DND-41 (cell line): ENCODE data around the gene TLDC2.

ENCODE experiments used
- ATAC-seq: fragments of 200-7000 bp; cut with Tn5 transposase; 3 replicates; pipeline ENCODE4 v1.9.1; 2021; ENCODE audit warnings: low read depth; ENCODE audit not compliant: insufficient read depth
- DNase-seq: peaks from one replicate; pipeline ENCODE4 v3.0.0-alpha.2; 2020
- H2AFZ ChIP-seq: 2 replicates; pipeline ENCODE4 v1.6.0; 2012; ENCODE audit warnings: low read depth, low read length
- H3K27ac ChIP-seq: 2 replicates; pipeline ENCODE4 v1.5.1; 2012; ENCODE audit warnings: low read length, inconsistent platforms
- H3K27me3 ChIP-seq: fragments of 200-600 bp; sonication (generic); 2 replicates; pipeline ENCODE4 v1.6.0; 2012; ENCODE audit warnings: low read length, mild to moderate bottlenecking, inconsistent platforms; ENCODE audit not compliant: insufficient read depth, poor library complexity
- H3K36me3 ChIP-seq: 2 replicates; pipeline ENCODE4 v1.5.1; 2012; ENCODE audit warnings: low read length, inconsistent platforms; ENCODE audit not compliant: insufficient read depth
- H3K4me1 ChIP-seq: 2 replicates; pipeline ENCODE4 v1.5.1; 2012; ENCODE audit warnings: mild to moderate bottlenecking, low read length; ENCODE audit not compliant: insufficient read depth
- H3K4me2 ChIP-seq: 2 replicates; pipeline ENCODE4 v1.6.0; 2012; ENCODE audit warnings: mild to moderate bottlenecking, moderate library complexity, low read length, inconsistent platforms; ENCODE audit not compliant: insufficient read depth
- H3K4me3 ChIP-seq, 2 experiments: fragments of 200-600 bp in 1 of 2; shearing (Covaris generic) in 1 of 2; 2 replicates each; pipeline ENCODE4 v1.5.1; 2012 to 2016; ENCODE audit warnings: inconsistent platforms in 2 of 2, low read length in 2 of 2, mild to moderate bottlenecking in 2 of 2, low read depth in 1 of 2, moderate library complexity in 1 of 2
- H3K79me2 ChIP-seq: 2 replicates; pipeline ENCODE4 v1.6.0; 2012; ENCODE audit warnings: low read length, inconsistent platforms; ENCODE audit not compliant: insufficient read depth
- H3K9ac ChIP-seq: 2 replicates; pipeline ENCODE4 v1.6.0; 2012; ENCODE audit warnings: low read depth, mild to moderate bottlenecking, inconsistent platforms, low read length, moderate library complexity
- H3K9me3 ChIP-seq: 2 replicates; pipeline ENCODE4 v1.5.1; 2012; ENCODE audit warnings: low read length, moderate library complexity, mild to moderate bottlenecking, inconsistent platforms; ENCODE audit not compliant: insufficient read depth, severe bottlenecking
- H4K20me1 ChIP-seq: 2 replicates; pipeline ENCODE4 v1.6.0; 2012; ENCODE audit warnings: low read length; ENCODE audit not compliant: insufficient read depth
- CTCF ChIP-seq: IDR thresholded peaks from 2 replicates; pipeline ENCODE4 v1.5.1; 2012; ENCODE audit warnings: borderline replicate concordance, low read length, moderate library complexity, mild to moderate bottlenecking; ENCODE audit not compliant: poor library complexity, severe bottlenecking; ENCODE audit errors: extremely low read depth
- EZH2 ChIP-seq: IDR thresholded peaks from 3 replicates; pipeline ENCODE4 v1.6.1; 2012; ENCODE audit warnings: borderline replicate concordance, low read depth, mild to moderate bottlenecking, moderate library complexity, low read length, inconsistent platforms; ENCODE audit not compliant: severe bottlenecking

Gene TLDC2

DNA sequence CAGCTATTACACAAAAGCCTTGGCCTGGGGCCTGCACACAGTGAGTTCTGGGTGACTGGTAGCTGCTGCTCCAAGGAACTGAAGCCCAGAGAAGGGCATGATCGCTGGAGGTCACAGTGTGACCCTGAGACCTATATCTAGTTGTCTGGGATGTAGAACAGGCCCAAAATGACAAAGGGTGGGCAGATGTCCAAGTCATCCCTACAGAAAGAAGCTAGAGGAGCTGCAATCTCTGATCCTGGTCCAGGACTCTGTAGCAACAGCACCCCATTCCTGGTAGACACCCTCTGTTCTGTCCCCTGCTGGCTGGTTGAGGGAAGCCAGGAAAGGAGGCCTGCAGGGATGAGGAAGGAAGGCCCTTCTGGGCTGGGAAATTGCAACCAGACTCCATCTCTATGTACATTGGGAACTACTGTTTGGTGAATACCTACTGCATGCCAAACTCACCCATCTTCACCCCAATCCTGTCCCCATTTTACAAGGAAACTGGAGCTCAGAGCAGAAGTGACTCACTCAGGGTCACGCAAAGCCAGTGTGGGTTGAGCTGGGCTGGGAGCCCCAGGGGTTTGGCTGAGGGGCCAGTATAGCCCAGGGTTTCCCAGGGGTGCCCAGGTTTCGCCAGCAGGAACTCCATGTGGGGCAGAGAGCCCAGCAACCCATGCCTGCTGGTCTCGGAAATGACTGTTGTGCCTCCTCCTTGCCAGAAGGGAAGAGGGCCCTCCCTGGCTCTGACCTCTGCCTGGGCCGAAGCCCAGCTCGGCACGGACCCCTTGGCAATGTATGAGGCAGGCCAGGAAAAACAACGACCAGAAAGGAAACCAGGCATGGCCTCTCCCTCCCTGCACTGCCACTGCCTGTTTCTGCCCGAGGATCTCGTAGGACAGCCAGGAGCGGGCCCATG lies 44.9 kb upstream of the TLDC2 start:
- no peak overlapping the region for H2AFZ ChIP-seq
- TF ChIP-seq CTCF (peak; percentile 36), EZH2 (no peak)
- H3K4me3 ChIP-seq, result no peak overlapping the region
- no peaks in the 10 kb centered on the region for H3K9me3 ChIP-seq
- ATAC-seq (no peak), DNase-seq (no peak)
- no peaks in the 10 kb centered on the region for H3K79me2 ChIP-seq
- 0 out of 2 replicates have a peak overlapping the region, but pooled peaks have one; percentile 16 for H3K27ac ChIP-seq
- no peaks in the 10 kb centered on the region for H4K20me1 ChIP-seq
- peaks cover 25% of the 10 kb centered on the region for H3K36me3 ChIP-seq
- no peak overlapping the region for H3K9ac ChIP-seq
- H3K4me2 ChIP-seq, result no peak overlapping the region
- no peaks in the 10 kb centered on the region for H3K27me3 ChIP-seq
- peaks cover 11% of the 10 kb centered on the region for H3K4me1 ChIP-seq

- ATAC-seq (no peak), DNase-seq (no peak)
- no peaks in the 10 kb centered on the region for H4K20me1 ChIP-seq
- H3K27me3 ChIP-seq, result no peaks in the 10 kb centered on the region
- H3K4me2 ChIP-seq, result no peak overlapping the region
- TF ChIP-seq CTCF (no peak), EZH2 (no peak)
- no peak overlapping the region for H3K4me3 ChIP-seq
- H3K79me2 ChIP-seq, result no peaks in the 10 kb centered on the region; the same call in 1 of the 2 replicates
- H3K4me1 ChIP-seq, result peaks cover 24% of the 10 kb centered on the region
- H3K36me3 ChIP-seq, result peaks cover 18% of the 10 kb centered on the region
- no peak overlapping the region for H3K27ac ChIP-seq
- no peak overlapping the region for H3K9ac ChIP-seq
- H3K9me3 ChIP-seq, result no peaks in the 10 kb centered on the region
- H2AFZ ChIP-seq, result no peak overlapping the region
Measured at GRCh38 chr20:36832791-36833190, 43.1 kb upstream of the TLDC2 start.

- H3K4me3 ChIP-seq, result no peak overlapping the region
- no peak overlapping the region for H2AFZ ChIP-seq
- DNase-seq (no peak), ATAC-seq (no peak)
- H3K9me3 ChIP-seq, result no peaks in the 10 kb centered on the region
- no peak overlapping the region for H3K4me2 ChIP-seq
- TF ChIP-seq EZH2, result no peak
- TF ChIP-seq CTCF, result no peak
- H3K27ac ChIP-seq, result no peak overlapping the region
- peaks cover 16% of the 10 kb centered on the region for H3K36me3 ChIP-seq
- no peaks in the 10 kb centered on the region for H3K27me3 ChIP-seq
- peaks cover 24% of the 10 kb centered on the region for H3K4me1 ChIP-seq
- H3K9ac ChIP-seq, result no peak overlapping the region
- no peaks in the 10 kb centered on the region; the same call in 1 of the 2 replicates for H3K79me2 ChIP-seq
- no peaks in the 10 kb centered on the region for H4K20me1 ChIP-seq
Measured at GRCh38 chr20:36833275-36834020, 42.5 kb upstream of the TLDC2 start.
